Skin epidermis (tissue), 12 donors: Measurements from ENCODE around the gene IKZF1.

Source experiments
- H3K27ac ChIP-seq, 21 experiments: fragments of 200-600 bp; sonication (generic) in 11 of 21; one replicate each; pipeline ENCODE4 v1.5.0; 2020; ENCODE audit warnings: mild to moderate bottlenecking in 3 of 21, inconsistent platforms in 2 of 21, moderate library complexity in 2 of 21
- H3K4me3 ChIP-seq, 7 experiments: fragments of 200-600 bp; sonication (generic) in 2 of 7; one replicate each; pipeline ENCODE4 v1.5.0; 2020; ENCODE audit warnings: inconsistent platforms in 2 of 7, mild to moderate bottlenecking in 2 of 7, moderate library complexity in 1 of 7

IKZF1 gene

DNA sequence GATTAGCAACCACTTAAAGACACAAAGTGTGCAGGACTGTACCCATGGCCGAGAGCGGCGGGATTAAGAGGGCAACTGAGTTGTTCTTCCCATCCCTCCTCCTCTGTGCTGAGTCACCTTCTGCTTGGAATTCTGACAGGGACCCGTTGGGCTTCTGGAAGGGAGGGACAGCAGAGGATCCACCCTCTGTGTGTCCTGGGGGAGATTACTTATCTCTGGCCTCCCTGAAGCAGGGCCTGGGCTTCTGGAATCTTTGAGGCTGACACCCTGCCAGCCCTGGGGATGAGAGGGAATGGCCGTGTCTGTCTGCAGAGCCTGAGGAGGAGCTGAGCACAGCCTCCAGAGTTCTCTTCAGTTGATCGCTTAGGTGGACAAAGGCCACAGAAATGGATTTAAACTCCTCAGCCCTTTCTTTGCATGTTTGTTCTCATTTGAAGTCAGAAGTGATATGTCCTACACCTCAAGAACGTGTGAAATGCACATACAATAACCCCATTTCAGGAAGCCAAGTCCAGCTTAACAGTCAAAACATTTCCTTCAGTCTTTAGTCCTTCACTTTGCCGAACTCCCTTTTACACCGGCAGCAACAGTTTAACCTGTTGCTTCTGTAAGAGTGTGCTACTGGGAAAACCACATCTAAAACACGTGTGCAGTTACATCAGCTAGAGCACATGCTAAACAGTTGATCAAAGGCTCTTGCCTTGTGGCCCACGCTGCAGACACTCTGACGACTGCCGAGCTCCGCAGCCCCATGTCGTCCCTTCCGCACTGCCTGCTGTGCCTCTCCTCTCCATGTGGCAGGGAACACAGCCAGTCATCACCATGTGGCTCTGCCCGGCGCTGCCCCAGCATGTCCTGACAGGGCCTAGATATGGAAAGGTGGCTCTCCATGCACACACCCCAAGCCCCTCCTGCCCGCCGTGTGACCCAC lies 55.7 kb downstream of the IKZF1 start:
- Histone ChIP-seq H3K27ac (peak overlapping the region in 14 of 21 experiments; percentile 14 to 92 (median 60)), H3K4me3 (no peak overlapping the region)

DNA sequence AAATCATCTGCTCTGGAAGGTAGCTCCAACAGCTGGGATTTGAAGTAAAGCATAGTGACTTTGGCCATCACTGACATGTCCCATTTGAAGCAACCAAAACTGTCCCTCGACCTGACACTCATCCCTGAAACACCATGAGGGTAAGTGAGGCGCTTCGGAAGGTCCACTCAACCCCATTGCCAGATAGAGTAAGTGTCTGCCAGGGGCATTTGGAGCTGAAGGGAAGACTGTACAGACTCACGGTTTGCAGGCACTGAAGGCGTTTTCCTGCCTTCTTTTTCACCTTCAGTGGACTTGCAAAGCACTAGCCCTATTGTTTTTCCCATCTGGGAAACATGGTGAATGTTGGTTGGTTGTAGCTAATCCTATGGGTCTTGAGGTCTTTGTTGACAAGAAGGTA lies 57.6 kb downstream of the IKZF1 start:
- Histone ChIP-seq H3K27ac (peak overlapping the region in 8 of 21 experiments; percentile 39 to 92 (median 66)), H3K4me3 (no peak overlapping the region)

DNA sequence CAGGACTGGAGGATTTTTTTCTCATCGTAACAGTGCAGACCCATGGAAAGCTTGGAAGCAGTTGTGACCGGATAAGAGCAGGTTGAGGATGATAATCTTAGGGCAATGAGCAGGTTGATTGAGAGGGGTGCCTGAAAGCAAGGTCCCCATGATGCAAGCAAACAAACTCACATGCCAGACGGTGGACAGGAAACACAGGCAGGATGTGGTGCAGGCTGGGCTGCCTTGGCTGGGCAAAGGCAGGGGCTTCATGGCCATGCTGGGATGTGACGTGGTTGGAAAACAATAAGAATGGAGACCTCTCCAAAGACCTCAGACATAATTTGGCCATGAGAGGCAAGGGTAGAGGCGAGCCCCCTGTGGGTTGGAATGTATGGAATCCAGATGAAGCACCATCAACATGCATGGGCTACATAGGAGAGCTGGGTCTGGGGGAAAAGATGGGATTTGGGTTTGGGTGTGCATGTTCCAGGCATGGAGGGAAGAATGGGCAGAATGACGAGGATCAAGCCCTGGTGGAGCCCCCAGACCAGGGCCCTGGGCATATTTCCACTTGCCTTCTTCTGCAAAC lies 58.3 kb downstream of the IKZF1 start:
- H3K27ac ChIP-seq, result peak overlapping the region in 10 of 21 experiments; percentile 24 to 92 (median 61)
- no peak overlapping the region for H3K4me3 ChIP-seq

DNA sequence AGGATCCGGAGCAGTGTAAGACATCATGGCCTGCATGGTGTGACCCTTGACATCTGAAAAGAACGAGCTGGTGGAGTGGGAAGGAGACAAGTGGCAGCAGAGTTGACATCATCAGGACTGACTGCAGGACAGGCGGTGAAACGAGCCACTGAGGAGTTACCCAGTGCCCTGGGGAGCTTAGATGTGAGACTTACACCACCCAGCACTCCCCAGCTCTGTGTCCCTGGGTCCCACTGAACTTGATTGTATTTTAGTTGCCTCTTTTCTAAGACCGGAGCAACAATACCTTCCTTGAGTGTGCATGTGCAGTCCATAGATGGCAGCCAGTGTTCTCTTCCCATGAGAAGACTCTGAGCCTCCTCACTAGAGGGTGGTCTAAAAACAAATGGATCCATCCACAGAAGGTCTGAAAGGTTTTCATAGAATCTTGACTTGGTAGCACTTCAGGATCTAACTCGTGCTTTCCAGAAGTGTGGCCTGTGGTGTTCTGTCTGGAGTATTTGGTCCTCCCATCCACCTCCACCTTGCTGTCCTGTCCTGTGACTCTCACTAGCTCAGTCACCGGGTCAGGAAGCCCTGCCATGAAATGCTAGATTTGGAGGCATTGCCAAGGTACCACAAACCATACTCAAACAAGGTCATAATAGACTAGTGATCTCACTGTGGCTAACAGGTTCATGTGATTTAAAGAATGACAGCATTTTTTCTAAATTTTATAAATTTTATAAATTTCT lies 59.0 kb downstream of the IKZF1 start:
- Histone ChIP-seq H3K4me3 (no peak overlapping the region), H3K27ac (peak overlapping the region in 10 of 21 experiments; percentile 24 to 92 (median 61))

DNA sequence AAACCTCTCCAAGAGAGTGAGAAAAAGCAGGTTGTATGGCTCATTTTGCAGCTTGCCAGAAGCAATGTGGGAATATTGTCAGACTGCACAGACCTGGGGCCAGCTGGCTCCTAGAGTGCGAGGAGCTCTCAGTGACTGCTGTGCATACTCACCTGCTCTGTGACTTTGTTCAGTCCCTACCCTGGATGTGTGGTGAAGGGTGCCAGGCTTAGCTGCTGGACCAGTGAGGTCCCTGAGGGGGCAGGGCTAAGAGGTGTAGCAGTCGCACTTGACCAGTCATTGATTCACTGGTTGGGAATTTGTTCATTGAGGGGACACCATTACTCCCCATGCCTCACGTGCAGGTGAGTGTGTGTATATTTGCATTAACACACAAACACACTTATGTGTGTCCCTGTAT lies 60.1 kb downstream of the IKZF1 start:
- Histone ChIP-seq H3K27ac (peak overlapping the region in 6 of 21 experiments; percentile 29 to 92 (median 56)), H3K4me3 (no peak overlapping the region)

DNA sequence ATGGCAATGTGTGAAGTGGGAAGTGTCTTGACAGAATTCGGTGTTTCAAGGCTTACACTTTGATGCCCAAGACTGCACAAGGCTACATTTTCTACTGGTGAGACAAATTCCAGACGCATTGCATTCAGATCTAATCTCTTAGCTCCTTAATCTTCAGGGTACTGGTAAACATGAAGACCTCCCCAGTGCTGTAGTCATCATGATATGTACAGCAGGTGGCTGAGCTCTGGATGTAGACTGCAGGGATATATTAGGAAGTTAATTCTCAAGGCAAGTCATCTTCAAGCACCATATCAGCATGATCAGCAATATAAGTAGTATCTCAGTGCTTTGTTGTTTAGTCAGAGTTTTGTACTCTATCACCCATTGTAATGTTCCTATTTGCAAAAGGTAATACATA lies 61.8 kb downstream of the IKZF1 start:
- peak overlapping the region in 3 of 21 experiments; percentile 4 to 92 (median 17) for H3K27ac ChIP-seq
- H3K4me3 ChIP-seq, result no peak overlapping the region

DNA sequence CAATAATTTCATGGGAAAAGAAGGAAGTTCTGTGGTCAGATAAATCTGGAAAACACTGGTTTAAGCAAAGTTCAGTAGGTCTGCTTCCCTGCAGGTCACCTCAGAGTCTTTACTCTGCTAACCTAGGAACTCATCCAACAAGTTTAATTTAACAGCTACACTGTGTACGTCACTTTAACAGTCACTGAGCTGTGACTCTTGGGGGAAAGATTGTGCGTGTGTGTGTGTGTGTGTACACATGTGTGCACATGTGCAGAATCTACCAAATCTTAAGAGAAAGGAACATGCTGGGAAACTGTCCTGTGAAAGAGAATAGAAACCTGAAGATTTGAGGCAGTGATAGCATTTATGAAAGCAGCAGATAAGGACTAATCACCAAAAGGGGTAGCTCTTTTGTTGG lies 62.6 kb downstream of the IKZF1 start:
- Histone ChIP-seq H3K27ac (peak overlapping the region in 5 of 21 experiments; percentile 0 to 92 (median 47)), H3K4me3 (no peak overlapping the region)

DNA sequence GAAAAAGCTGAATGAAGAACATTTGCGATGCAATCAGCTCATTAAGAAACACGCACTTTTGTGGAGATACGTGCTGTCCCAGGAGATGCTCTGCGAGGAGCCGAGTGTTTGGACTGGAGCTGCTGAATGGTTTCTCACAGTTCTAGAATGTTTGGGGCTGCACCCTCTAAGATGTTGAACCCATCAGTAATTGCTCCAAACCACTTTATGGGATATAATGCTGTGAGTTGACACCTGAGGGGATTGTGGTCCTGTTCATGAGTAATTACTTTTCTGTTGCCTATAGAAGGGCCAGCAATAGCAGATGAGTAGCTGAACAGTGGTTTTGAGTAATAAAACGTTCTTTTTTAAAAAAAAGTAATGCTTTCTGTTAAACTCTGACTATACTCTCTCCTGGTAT lies 63.1 kb downstream of the IKZF1 start:
- H3K4me3 ChIP-seq, result no peak overlapping the region
- peak overlapping the region in 4 of 21 experiments; percentile 11 to 92 (median 52) for H3K27ac ChIP-seq

DNA sequence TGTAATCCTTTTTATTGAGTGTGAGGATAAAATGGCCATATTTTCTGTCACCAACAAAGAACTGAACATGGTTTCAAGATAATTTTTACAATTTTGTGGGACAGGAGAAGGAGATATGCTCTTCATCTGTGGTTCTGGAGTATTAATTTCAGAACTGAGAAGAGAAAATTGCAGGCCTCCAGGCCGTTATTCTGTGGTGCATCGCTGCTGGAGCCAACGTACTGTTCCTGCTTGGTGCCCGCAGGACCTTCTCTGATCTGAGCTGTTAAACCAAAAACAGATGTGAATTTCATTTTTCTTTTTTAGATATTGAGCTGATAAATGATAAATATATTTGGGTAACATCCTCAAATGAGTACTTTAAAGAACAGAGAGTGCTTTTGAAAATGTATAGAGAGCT lies 63.9 kb downstream of the IKZF1 start:
- no peak overlapping the region for H3K4me3 ChIP-seq
- H3K27ac ChIP-seq, result peak overlapping the region in 4 of 21 experiments; percentile 33 to 92 (median 52)

DNA sequence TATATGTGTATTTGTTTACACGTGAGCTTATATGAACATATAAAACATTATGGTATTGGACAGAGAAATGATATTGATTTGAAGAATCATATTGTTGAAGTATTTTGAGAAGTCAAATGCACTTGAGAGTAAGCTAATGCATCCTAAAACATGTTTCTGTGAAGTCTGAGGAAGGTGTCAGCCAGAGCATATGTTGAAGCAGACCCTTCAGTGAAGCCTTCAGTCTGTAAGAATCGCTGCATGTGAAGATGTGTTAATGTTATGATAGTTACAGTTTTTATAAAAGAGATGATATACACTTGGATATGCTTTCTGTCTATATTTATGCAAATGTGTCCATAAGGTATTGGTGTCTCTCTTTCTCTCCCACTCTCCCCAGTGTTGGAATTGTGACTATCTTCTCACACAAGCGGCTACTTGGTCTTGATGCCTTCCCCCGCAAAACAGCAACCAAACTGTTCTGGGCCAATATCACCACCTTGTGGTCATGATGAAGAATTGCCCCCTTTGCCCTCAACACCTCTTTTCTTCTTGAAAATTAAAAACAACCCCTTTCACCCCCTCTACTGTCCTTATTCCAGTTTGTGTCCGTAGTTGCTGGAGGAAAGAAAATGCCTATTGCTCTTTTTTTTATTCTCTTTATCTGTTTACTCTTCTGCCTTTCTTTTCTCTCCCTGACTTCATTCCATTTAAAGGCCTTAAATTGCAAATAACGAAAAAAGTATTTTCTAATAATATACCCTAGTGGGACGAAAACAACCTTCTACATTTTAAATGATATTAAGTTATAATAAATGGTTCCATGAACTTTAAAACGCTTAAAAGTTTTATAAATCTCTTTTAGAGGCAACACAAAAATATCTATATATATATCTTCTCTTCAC lies 64.9 kb downstream of the IKZF1 start:
- H3K27ac ChIP-seq, result peak overlapping the region in 3 of 21 experiments; percentile 33 to 92 (median 57)
- H3K4me3 ChIP-seq, result no peak overlapping the region

DNA sequence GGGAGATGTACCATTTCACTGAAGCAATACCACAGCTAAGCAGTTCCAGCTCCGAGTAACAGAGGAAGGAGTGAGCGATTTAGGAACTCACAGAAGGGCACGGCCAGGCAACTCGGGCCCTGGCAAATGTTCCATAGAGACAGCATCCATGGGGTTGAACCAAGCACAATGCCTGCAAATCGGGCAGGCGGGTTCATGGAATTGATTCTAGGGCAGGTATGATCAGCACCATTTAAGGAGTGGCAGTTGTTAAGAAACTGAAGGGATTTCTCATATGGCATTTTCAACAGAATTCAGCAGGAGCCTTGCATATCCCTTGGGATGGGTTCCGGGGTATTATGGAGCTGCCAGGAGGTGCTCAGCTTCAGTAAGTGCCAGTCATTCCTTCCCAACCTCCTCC lies 66.4 kb downstream of the IKZF1 start:
- Histone ChIP-seq H3K4me3 (no peak overlapping the region), H3K27ac (peak overlapping the region in 1 of 21 experiments; percentile 2)

DNA sequence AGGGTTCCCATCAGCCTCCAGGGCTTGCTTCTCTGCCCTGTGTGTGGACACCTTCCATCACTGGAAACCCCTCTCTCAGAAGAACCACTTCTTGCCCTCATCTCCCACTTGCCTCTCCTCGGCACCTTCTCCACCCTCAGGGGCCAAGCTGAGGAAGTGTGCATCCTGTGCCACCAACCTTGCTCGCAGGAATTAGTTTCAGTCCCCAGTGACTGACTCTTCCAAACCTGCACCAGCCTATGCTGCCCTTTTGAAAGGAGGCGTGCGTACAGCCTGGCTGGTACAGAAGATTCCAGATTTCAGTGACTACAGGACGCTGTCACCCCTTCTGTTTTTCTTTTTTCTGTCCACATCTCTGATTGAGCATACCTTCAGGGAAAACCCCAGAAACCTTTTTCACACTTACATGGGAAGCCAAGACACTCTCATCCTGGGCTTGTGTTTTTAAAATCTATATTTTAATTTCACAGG lies 67.1 kb downstream of the IKZF1 start:
- Histone ChIP-seq H3K27ac (peak overlapping the region in 1 of 21 experiments; percentile 19), H3K4me3 (no peak overlapping the region)

DNA sequence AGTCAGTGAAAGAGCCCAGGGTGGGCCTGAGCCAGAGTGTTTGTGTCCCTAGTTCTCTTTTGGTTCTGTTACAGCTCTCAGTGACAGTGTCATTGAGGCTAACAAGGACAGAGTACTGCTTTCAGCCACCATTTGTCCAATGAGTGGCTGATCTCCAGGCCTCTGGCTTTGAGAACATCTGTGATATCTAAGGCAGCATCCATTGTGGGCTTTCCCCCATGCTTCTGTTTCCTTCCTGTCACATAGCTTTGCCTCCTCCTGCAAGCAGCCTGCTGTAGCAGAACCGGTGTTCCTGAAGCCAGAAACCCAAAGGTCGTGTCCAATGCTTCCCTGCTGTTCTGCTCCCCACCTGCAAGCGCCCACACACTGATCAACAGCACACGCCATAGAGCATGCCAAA lies 68.4 kb downstream of the IKZF1 start:
- H3K27ac ChIP-seq, result peak overlapping the region in 1 of 21 experiments; percentile 51
- no peak overlapping the region for H3K4me3 ChIP-seq

DNA sequence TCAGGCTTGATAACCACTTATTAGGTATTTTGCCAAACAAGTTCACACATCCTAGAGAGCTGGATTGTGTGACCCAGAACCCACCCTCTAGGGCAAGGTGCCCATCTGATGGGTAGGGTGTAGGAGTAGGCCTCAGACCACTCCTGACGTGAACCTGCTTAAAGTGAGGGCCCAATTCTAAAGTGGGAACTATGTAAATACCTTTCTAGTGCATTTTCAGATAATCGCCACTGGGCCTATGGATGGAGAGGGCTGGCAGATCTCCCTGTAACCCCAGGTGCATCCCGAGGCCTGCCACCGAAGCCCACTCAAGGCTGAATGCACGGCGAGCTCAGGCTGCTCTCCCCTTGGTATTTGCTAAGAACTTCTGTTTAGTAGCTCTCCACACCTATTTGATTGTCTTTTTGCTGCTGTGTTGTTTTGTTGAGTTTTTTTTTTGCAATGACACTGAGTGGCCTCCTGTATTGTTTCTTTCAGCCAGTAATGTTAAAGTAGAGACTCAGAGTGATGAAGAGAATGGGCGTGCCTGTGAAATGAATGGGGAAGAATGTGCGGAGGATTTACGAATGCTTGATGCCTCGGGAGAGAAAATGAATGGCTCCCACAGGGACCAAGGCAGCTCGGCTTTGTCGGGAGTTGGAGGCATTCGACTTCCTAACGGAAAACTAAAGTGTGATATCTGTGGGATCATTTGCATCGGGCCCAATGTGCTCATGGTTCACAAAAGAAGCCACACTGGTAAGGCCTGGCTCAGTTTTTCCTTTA lies 71.7 kb downstream of the IKZF1 start:
- Histone ChIP-seq H3K27ac (no peak overlapping the region), H3K4me3 (no peak overlapping the region)

DNA sequence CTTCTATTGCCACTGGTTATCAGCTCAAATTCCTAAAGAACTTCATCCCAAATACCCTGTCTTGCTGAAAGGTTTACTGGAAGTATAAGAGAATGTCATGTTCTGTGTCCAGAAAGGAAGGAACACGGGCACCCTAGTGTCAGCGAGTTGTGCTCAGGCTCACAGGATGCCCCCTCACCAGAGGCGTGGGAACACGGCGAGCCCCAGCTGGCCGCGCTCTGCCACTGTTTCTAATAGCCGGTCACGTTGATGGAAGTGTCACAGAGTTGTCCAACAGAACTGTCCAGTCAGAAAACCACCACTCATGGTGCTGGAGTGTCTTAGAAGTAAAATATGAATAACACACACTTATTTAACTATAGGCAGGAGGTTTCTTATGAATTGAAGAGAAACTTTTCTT lies 72.8 kb downstream of the IKZF1 start:
- Histone ChIP-seq H3K4me3 (no peak overlapping the region), H3K27ac (no peak overlapping the region)

DNA sequence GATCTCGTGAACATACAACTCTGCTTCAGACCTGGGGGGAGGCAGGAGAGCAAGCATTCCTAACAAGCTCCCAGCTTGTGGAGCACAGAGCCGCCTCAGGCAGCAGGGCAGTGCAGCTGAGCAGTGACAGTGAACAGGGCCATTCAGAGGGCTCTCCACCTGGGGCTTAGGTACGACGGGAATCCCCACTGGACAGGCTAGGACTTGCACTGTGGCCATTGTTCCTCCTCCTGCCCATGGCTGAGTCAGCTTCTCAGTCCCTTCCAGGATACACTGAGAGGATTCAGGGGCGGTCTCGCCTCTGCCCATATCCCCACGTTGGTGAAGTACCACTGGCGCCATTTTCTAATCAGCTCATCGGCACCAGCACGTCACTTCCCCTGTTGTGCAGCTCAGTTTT lies 74.6 kb downstream of the IKZF1 start:
- Histone ChIP-seq H3K4me3 (no peak overlapping the region), H3K27ac (peak overlapping the region in 1 of 21 experiments; percentile 7)

DNA sequence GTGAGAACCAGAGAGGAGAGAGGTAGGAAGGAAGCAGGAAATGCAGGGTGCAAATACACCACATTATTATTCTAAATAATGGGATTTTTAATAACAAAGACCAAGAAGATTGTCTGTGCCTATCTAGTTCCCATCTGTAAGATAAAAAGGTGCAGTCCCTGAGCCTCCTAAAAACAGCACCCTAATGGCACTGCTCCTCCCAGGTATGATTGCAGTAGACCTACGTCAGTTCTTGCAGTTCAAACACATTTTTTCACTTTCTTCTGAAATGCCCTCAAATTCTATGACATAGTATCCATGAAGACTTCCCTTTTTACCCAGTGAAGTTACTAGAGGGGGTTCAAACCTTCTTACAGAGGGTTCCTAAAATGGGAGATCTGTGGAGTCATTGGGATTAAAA lies 75.0 kb downstream of the IKZF1 start:
- Histone ChIP-seq H3K4me3 (no peak overlapping the region), H3K27ac (no peak overlapping the region)

DNA sequence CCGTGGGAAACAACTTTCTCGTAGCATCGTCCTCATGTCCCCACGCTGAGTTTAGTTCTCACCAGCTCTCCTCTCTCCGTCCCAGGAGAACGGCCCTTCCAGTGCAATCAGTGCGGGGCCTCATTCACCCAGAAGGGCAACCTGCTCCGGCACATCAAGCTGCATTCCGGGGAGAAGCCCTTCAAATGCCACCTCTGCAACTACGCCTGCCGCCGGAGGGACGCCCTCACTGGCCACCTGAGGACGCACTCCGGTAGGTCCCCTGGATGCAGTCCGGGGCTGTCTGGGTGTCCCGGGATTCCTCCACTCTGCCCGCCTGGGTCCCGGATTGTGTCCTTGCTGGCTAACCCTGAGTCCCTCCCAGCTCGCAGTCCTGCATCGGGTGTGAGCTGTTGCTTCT lies 77.9 kb downstream of the IKZF1 start:
- no peak overlapping the region for H3K27ac ChIP-seq
- no peak overlapping the region for H3K4me3 ChIP-seq
